Neutrophil (primary cell): ENCODE results near the gene PPP6R3.
A peak's percentile ranks its signal among the peaks of the same experiment; 100 is the strongest.

Source experiments
- H3K27ac ChIP-seq: fragments of 200-600 bp; sonication (generic); 2 replicates; pipeline ENCODE4 v1.5.1; 2016; ENCODE audit warnings: mild to moderate bottlenecking, moderate library complexity
- H3K27me3 ChIP-seq: fragments of 200-600 bp; sonication (generic); 2 replicates; pipeline ENCODE4 v1.6.0; 2016; ENCODE audit warnings: mild to moderate bottlenecking
- H3K36me3 ChIP-seq: fragments of 200-600 bp; sonication (generic); 2 replicates; pipeline ENCODE4 v1.5.1; 2017
- H3K4me1 ChIP-seq, 2 experiments: fragments of 200-600 bp in 1 of 2; sonication (generic) in 1 of 2; 1 replicate in 1 of 2; 2 replicates in 1 of 2; pipeline versions ENCODE4 v1.5.1 to v1.6.1; 2013 to 2016; ENCODE audit warnings: low read depth in 1 of 2, low read length in 1 of 2, mild to moderate bottlenecking in 1 of 2, moderate library complexity in 1 of 2; ENCODE audit not compliant: control insufficient read depth in 1 of 2, insufficient read depth in 1 of 2
- H3K4me3 ChIP-seq, 2 experiments: fragments of 200-600 bp in 1 of 2; sonication (generic) in 1 of 2; 1 replicate in 1 of 2; 2 replicates in 1 of 2; pipeline ENCODE4 v1.5.1; 2013 to 2016; ENCODE audit warnings: low read depth in 1 of 2, low read length in 1 of 2, mild to moderate bottlenecking in 1 of 2, moderate library complexity in 1 of 2
- H3K9me3 ChIP-seq: fragments of 200-600 bp; sonication (generic); 2 replicates; pipeline ENCODE4 v1.5.1; 2016
- CTCF ChIP-seq: fragments of 200-600 bp; sonication (generic); IDR thresholded peaks from 2 replicates; pipeline ENCODE4 v1.5.1; 2016; ENCODE audit warnings: antibody characterized with exemption

The PPP6R3 gene

GRCh38 chr11:68543594-68543993 is 83.0 kb downstream of the PPP6R3 start:
- H3K27me3 ChIP-seq = no peaks in the 10 kb centered on the region
- TF ChIP-seq CTCF = no peak
- peaks cover 66% of the 10 kb centered on the region for H3K36me3 ChIP-seq
- H3K4me1 ChIP-seq = peaks cover 6 to 11% of the 10 kb centered on the region in 2 experiments
- no peak overlapping the region for H3K4me3 ChIP-seq
- H3K27ac ChIP-seq = no peak overlapping the region
- H3K9me3 ChIP-seq = no peaks in the 10 kb centered on the region

GRCh38 chr11:68545347-68545746 is 84.8 kb downstream of the PPP6R3 start:
- Histone ChIP-seq H3K27me3 (no peaks in the 10 kb centered on the region), H3K9me3 (no peaks in the 10 kb centered on the region), H3K27ac (peak overlapping the region; percentile 48), H3K36me3 (peaks cover 59% of the 10 kb centered on the region), H3K4me1 (peaks cover 20 to 25% of the 10 kb centered on the region in 2 experiments), H3K4me3 (no peak overlapping the region)
- no peak for TF ChIP-seq CTCF

GRCh38 chr11:68545796-68546195 is 85.2 kb downstream of the PPP6R3 start:
- no peak for TF ChIP-seq CTCF
- H3K27ac ChIP-seq = peak overlapping the region; percentile 48
- no peak overlapping the region for H3K4me3 ChIP-seq
- H3K9me3 ChIP-seq = no peaks in the 10 kb centered on the region
- H3K4me1 ChIP-seq = peaks cover 24 to 29% of the 10 kb centered on the region in 2 experiments
- no peaks in the 10 kb centered on the region for H3K27me3 ChIP-seq
- peaks cover 55% of the 10 kb centered on the region for H3K36me3 ChIP-seq

GRCh38 chr11:68546555-68546954 is 86.0 kb downstream of the PPP6R3 start:
- H3K4me3 ChIP-seq = no peak overlapping the region
- H3K4me1 ChIP-seq = peaks cover 29 to 37% of the 10 kb centered on the region in 2 experiments
- no peaks in the 10 kb centered on the region for H3K27me3 ChIP-seq
- peak overlapping the region; percentile 48 for H3K27ac ChIP-seq
- H3K9me3 ChIP-seq = no peaks in the 10 kb centered on the region
- TF ChIP-seq CTCF = no peak
- H3K36me3 ChIP-seq = peaks cover 48% of the 10 kb centered on the region

GRCh38 chr11:68549789-68550484 is 89.4 kb downstream of the PPP6R3 start:
- Histone ChIP-seq H3K4me1 (peaks cover 46 to 52% of the 10 kb centered on the region in 2 experiments), H3K27me3 (no peaks in the 10 kb centered on the region), H3K4me3 (no peak overlapping the region), H3K27ac (peak overlapping the region; percentile 73), H3K36me3 (peaks cover 38% of the 10 kb centered on the region), H3K9me3 (no peaks in the 10 kb centered on the region)
- TF ChIP-seq CTCF = no peak
